Activated CD4-positive, CD25-positive, alpha-beta regulatory T cell (primary cell): ENCODE measurements around the gene CBX3.
"Not testable (repeated sequence)": the region's sequence is repeated elsewhere in the genome, so short reads cannot be mapped to it uniquely, and the experiment has no call there.

Source experiments
- DNase-seq, 4 experiments: peaks; one replicate each; lab custom pipeline; 2025; lab: John Stamatoyannopoulos, UW

CBX3 gene

DNA sequence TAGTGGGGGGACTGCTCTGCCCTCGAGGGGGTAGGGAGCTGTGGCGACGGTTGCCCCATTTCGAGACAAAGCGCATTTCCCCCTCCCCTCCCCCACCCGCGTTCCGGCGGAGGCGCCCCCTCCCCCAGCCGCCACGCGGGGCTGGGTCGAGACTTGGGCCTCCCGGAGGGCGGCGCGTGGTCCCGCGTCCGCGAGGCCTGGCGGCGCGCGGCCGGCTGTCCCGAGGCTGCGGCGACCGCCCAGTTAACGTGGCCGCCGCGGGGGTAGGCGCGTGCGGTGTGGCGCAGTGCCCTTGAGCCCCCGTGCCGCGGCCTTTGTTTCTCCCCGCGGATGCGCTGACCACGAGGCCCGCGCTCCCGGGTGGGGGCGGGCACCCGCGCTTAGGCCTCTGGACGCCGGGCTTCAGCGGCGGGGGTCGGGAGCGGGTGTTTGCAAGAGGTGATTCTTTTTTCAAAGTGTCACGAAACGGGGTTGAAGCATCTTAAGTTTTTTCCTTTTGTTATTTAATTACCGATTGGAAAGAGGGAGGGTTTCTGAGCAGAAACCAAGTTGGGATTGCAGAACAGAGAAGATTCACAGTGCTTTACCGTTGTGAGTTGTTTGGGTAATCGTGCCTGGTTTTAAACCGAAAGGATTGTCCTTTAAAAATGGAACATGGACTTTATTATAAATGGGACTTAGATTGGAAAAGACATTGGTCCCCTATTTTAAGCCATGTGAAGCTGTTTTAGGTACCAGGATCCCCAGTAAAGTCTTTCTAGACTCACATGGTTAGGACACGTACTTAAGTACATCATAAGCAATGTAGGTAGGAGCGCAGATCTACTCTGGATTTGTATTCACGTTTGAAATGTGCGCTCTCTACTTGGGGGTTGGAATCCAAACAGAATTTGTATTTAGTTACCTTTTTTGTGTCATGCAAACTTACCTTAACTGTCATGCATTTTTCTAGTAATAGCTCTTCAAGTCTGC lies 760 bp downstream of the CBX3 start:
- DNase-seq = peak; percentile 41 to 55 (median 50)

DNA sequence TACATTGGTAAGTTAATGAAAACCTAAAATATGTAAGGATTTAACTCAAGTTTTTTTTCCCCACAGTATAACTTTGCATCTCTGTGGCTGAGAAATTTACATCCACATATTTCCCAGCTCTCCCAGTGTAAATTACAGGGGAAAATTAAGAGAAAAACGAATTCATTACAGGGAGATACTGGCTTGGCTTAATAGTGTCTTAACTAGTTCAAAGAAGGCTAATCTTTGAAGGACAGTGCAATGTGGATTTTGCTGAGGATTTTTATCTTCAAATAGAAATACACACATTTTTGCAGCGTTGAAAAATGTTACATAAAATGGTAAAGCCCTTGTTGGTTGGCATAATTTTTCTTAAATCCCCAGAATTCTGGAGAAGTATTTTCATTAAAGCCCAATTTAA lies 1.5 kb downstream of the CBX3 start:
- DNase-seq = no peak

DNA sequence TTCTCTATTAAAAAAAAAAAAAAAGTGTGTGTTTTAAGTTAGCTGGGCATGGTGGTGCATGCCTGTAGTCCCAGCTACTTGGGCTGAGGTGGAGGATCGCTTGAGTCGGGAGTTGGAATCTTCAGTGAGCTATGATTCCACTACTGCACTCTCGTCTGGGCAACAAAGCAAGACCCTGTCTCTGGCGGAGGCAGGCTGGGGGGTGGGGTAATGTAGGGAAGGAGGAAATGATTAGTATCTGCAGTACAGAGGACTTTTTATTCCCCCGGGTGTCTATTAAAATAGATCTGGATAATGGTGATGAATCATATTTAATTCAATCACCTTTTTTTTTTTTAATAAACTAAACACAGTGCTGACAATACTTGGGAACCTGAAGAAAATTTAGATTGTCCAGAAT lies 6.5 kb downstream of the CBX3 start:
- no peak for DNase-seq

DNA sequence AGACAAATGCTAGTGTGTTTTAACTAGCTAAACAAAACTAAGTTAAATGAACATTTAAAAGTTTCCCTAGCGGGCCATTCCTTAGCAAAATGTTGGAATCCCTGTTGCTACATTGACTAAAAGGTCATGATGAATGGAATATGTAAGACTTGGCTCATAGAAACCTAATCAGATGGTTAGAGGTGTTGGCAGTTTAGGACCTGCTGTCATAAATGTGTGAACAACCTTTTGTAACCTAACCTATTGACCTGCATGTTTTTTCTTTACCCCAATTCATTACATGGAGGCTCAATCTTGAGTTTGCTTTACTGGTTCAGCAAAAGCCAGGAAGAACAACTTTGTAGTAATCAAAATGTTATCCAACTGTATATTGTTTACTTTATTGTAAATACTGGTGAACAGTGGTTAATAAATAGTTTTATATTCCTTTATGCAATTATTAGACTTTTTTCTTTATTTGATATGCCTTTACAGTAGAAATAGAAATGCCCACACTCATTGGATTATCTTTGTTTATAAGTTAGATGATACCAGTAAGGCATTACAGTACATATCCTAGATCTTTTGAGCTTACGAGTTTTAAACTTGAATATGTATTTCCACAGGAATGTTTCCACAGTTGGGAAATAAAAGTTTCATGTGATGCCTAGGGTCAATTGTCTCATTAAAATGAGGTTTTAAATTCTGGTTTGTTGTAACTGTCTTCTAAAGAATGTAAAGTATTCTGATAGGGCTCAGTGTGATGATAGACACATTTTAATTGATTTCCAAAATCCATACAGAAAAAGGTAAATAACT lies 11.6 kb downstream of the CBX3 start:
- DNase-seq = no peak

DNA sequence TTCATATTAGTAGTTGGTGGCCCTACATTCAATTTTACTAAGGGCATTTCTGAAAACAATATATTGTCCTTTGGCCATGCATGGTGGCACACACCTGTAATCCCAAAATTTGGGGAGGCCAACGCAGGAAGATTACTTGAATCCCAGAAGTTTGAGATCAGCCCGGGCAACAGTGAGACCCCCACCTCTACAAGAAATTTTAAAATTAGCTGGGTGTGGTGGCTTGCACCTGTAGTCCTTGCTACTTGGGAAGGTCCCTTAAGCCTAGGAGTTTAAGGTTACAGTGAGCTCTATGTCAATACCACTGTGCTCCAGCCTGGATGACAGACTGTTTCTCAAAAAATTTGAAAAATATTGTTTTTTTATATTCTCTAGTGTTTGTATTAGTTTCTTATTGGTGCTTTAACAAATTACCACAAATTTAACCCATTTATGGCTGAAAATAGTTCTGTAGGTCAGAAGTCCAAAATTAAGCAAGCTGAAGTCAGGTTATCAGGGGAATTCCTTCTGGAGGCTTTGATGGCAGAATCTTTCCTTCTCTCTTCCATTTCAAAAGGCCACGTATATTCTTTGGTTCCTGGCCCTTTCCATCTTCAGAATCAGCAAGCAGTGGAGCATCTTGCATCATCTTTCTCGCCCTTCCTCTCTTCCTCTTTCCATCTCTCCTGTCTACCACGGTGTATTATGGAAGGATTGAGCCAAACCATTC lies 12.4 kb downstream of the CBX3 start:
- no peak for DNase-seq

DNA sequence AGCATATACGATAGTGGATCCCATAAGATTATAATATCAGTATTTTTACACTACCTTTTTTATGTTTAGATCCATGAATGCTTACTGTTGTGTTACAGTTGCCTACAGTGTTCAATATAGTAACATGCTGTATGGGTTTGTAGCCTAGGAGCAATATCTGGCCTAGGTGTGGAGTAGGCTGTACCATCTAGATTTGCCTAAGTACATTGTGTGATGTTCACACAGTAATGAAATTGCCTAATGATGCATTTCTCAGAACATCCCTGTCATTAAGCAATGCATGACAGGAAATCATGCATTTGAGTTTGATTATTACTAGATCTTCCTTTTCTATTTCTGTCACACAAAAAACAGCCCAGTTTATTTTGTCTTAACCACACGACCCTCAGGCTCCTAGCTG lies 14.5 kb downstream of the CBX3 start:
- no peak for DNase-seq

DNA sequence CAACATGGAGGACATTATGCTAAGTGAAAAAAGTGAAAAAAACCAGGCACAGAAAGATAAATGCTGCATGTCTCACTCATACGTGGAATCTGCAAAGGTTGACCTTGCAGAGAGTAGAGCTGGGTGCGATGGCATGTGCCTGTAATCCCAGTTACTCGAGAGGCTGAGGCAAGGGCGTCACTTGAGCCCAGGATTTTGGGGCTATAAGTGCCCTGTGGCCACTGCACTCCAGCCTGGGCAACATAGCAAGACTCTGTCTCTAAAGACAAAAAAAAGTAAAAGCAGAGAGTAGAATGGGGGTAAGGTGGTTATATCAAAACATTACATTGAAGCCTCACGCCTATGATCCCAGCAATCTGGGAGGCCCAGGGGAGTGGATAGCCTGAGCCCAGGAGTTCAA lies 22.8 kb downstream of the CBX3 start:
- no peak for DNase-seq

DNA sequence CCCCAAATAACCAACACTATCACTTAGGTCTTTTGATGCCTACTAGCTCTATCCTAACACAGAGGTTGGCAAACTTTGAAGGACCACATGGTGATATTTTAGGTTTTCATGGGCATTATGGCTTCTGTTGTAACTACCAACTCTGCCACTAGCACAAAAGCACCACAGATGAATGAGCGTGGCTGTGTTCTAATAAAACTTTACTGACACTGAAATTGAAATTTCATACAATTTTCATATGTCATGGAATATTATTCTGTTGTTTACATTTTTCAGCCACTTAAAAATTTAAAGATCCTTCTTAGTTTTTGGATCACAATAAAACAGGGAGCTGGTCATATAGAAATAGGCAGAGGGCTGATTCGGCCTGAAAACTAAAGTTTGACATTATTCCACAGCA lies 26.4 kb downstream of the CBX3 start:
- DNase-seq = no peak

DNA sequence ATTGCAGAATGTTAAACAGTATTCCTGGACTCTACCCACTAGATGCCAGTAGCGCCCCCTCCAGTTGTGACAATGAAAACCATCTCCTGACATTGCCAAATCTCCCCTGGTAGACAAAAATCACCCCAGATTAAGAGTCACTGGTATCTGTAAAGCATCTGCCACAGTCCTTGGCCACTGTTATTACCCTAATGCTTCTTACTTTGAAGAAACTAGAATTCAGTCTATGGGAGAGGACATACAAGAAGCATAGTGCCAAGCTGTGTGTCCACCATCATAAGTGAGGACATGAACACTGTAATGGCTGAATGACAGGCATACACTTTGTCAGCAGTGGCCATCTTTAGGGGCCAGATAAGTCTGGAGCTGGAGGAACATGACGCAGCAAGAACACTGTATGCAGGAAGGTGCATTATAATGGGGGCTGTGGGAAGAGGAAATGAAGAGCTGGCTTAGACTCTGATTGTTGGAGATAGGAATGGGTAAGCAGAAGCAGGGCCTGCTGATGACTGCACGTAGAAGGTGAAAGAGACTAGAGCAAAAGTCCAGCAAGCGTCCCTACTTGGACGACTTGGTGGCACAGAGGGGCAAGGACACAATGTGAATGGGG lies 32.5 kb downstream of the CBX3 start:
- DNase-seq = no peak

DNA sequence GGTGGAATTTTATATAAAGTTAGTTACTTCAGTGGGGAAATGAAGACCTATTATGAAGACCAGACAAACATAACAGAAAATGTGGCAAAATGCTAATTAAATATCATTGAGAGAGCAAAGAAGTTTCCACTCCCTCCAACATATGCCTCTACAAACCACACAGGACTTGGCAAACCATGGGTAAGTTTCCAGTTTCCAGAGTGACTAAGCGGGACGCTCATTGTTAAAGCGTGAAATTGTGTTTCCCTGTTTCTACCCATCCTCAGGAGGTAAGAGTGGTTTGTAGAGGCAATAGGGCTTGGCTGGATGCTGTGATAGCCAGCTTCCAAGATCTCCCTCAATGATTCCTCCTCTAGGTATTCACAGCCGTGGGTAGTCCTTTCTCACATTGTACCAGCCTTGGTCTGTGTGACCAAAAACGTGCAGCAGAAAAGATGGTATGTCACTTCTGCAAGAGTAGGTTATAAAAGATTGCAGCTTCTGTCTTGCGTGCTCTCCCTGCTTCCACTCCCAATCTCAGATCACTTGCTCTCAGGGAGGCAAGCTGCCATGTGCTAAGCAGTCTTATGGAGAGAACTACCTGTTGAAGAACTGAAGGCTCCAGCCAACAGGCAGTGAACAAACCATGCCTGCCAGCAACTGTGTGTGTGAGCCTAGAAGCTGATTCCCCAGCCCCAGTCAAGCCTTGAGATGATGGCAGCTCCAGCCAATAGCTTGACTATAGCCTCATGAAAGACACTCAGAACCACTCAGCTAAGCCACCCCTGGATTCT lies 35.7 kb downstream of the CBX3 start:
- no peak for DNase-seq

DNA sequence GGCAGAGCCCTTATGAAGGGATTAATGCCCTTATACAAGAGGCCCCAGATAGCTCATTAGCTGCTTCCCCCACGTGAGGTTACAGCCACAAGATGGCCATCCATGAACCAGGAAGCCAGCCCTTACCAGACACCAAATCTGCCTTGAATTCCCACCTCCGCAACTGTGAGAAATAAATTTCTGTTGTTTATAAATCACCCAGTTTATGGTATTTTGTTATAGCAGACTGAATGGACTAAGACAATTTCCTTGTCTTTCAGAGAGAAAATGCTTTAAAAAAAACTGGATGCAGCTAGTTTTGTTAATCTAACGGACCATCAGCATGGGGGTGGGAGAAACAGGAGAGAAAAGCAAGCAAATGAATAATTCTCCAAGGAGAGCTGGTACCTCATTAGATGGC lies 36.5 kb downstream of the CBX3 start:
- no peak for DNase-seq

DNA sequence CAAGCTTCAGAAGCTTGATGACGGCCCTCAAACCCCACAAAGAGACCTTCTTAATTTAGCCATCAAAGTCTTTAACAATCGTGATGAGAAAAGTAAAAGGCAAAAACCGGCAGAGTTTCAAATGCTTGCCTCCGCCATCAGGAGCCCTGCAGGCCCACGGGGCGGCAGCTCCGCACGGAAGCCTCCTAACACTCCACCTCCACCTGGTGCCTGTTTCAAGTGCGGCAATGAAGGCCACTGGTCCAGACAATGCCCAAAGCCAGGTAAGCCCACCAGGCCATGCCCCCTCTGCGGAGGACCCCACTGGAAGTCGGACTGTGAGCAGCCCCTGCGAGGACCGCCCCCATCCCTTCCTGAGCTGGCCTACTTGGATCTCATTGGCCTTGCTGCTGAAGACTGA lies 43.6 kb downstream of the CBX3 start:
- no peak for DNase-seq

DNA sequence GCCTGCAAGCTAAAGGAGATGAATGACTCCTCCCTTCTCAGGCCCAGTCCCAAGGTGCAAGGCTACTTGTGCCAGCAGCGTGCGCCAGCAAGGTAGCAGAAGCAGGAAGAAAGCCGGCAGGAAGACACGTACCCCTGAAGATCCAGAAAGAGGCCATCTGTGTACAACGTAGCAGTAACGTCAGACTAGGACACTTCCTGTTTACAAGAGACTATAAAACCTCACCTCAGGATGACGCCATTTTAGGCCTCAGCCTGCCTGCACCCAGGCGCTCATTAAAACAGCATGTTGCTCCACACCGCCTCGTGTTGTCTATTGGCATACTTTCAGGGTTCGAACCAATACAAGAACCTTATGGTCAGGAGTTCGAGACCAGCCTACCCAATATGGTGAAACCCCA lies 48.7 kb downstream of the CBX3 start:
- DNase-seq = no peak

DNA sequence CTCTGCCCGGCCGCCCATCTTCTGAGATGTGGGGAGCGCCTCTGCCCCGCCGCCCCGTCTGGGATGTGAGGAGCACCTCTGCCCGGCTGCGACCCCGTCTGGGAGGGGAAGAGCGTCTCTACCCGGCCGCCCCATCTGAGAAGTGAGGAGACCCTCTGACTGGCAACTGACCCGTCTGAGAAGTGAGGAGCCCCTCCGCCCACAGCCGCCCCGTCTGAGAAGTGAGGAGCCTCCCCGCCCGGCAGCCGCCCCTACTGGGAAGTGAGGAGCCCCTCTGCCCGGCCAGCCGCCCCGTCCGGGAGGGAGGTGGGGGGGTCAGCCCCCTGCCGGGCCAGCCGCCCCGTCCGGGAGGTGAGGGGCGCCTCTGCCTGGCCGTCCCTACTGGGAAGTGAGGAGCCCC lies 60.3 kb downstream of the CBX3 start:
- not testable (repeated sequence) for DNase-seq
